Upper lobe of left lung (tissue), 6 donors: ENCODE data around the gene NR2C2AP. TPM values are rescaled to one million over a fixed set of nuclear protein-coding genes. Genes with fewer than 3 reads are reported as not detected.

ENCODE experiments used
- ATAC-seq, 2 donors: fragments of 200-7000 bp; cut with Tn5 transposase; one replicate each; pipeline ENCODE4 v1.9.1; 2022; ENCODE audit warnings: mild to moderate bottlenecking in 2 of 2, moderate library complexity in 2 of 2; ENCODE audit not compliant: low FRiP score in 2 of 2
- DNase-seq, 2 donors: peaks; one replicate each; pipeline ENCODE4 v3.0.0-alpha.2; 2019 to 2020
- H3K27ac ChIP-seq, 4 donors: fragments of 200-600 bp; sonication (generic); one replicate each; pipeline ENCODE4 v1.5.1; 2016 to 2019
- H3K27me3 ChIP-seq, 4 donors: fragments of 200-600 bp; sonication (generic); one replicate each; pipeline ENCODE4 v1.5.1; 2017 to 2019
- H3K36me3 ChIP-seq, 4 donors: fragments of 200-600 bp; sonication (generic); one replicate each; pipeline ENCODE4 v1.5.1; 2016 to 2019
- H3K4me1 ChIP-seq, 4 donors: fragments of 200-600 bp; sonication (generic); one replicate each; pipeline ENCODE4 v1.5.1; 2018 to 2019
- H3K4me3 ChIP-seq, 4 donors: fragments of 200-600 bp; sonication (generic); one replicate each; pipeline ENCODE4 v1.5.1; 2017 to 2019; ENCODE audit warnings: mild to moderate bottlenecking in 2 of 4, moderate library complexity in 1 of 4
- H3K9me3 ChIP-seq, 4 donors: fragments of 200-600 bp; sonication (generic); one replicate each; pipeline ENCODE4 v1.5.1; 2018 to 2019
- EP300 ChIP-seq, 4 donors: sonication (generic); formaldehyde crosslinking; IDR thresholded peaks; one replicate each; pipeline ENCODE4 v1.5.1; 2017; ENCODE audit warnings: antibody characterized with exemption in 4 of 4, control low read depth in 2 of 4
- POLR2A ChIP-seq, 4 donors: fragments of 450-650 bp; IDR thresholded peaks; one replicate each; pipeline ENCODE4 v1.5.1; 2016 to 2017; ENCODE audit warnings: antibody characterized with exemption in 4 of 4, mild to moderate bottlenecking in 2 of 4
- POLR2AphosphoS5 ChIP-seq, 2 donors: sonication (generic); formaldehyde crosslinking; IDR thresholded peaks; one replicate each; pipeline ENCODE4 v1.5.1; 2017; ENCODE audit warnings: antibody characterized with exemption in 2 of 2
- WGBS, 2 donors: methylation state at CpG; one replicate each; pipeline ENCODE4 v1.1.5; 2017 to 2018; 5-methylcytosine and 5-hydroxymethylcytosine counted together
- small RNA-seq, 4 donors: library from RNA; depleted of rRNA; stranded (forward); fragments of <200 nt; gene quantifications; one replicate each; pipeline ENCODE3, GENCODE V24; 2016
- total RNA-seq, 6 donors: library from RNA; depleted of rRNA in 4 of 6; stranded (reverse); fragments of >200 nt in 4 of 6; gene quantifications; one replicate each; pipeline versions ENCODE4 v1.1.0 to v1.2.1, GENCODE V29; 2016 to 2021
- TF ChIP-seq, protein P1 (sequence below), 6 experiments: fragments of 450-650 bp in 4 of 6; fragments of 200-600 bp in 2 of 6; sonication (generic) in 2 of 6; IDR thresholded peaks; one replicate each; pipeline ENCODE4 v1.5.1; 2016 to 2019; ENCODE audit warnings: antibody characterized with exemption in 6 of 6
- donor health status: DM: no; HTN: no; CAD: no; lungs with moderate emphysema.
- donor health status: DM: no; HTN: yes; CAD: no; lungs with severe emphysema.

The NR2C2AP gene
- total RNA-seq, 6 donors from 2014 or later, result 5.2 to 17.0 (median 10.8) TPM

DNA sequence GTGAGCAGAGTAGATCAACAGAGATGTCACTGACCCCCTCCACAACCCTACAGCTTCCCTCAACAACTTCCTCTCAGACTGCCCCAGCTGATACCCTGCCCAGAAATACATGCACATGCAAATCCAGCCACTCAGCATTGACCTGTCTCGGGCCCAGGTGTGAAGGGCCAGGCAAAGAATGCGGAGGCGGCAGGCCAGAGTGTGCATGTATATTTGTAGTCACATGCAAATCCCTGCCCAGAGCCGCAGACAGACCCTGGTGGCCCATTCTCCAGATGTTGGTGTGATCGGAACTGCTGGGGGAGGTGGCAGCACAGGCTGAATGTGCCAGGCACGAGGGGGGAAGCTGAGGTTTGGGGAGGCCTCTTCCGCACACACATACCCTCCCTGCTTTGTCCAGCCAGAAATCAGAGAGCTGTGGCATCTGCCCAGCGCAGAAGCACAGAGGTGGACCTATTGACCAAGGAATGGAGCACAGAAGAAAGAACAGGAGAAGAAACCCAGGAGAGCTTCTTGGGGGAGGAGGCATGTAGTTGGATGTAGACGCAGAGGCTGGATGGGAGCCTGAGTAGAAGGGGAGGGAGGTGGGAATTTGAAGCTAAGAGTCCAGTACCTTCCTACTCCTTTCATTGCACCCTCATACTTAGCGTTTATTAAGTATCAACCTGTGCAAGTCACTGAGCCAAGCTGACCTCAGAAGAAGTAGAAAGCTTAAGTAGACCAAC, 47.6 kb downstream of the NR2C2AP start:
- ATAC-seq (no peak), DNase-seq (no peak)
- H3K36me3 ChIP-seq, result no peaks in the 10 kb centered on the region
- H3K9me3 ChIP-seq, result no peaks in the 10 kb centered on the region
- H3K27me3 ChIP-seq, result no peaks in the 10 kb centered on the region
- no peak overlapping the region for H3K27ac ChIP-seq
- no peaks in the 10 kb centered on the region for H3K4me1 ChIP-seq
- 94 to 96% methylated on average over 9 to 10 of the region's 10 CpGs for WGBS, 2 donors
- no peak overlapping the region for H3K4me3 ChIP-seq
- TF ChIP-seq EP300 (IDR thresholded peaks at IDR 0.05) (no peak), POLR2AphosphoS5 (IDR thresholded peaks at IDR 0.05) (no peak), POLR2A (IDR thresholded peaks at IDR 0.05) (no peak)
- TF ChIP-seq, protein P1, sequence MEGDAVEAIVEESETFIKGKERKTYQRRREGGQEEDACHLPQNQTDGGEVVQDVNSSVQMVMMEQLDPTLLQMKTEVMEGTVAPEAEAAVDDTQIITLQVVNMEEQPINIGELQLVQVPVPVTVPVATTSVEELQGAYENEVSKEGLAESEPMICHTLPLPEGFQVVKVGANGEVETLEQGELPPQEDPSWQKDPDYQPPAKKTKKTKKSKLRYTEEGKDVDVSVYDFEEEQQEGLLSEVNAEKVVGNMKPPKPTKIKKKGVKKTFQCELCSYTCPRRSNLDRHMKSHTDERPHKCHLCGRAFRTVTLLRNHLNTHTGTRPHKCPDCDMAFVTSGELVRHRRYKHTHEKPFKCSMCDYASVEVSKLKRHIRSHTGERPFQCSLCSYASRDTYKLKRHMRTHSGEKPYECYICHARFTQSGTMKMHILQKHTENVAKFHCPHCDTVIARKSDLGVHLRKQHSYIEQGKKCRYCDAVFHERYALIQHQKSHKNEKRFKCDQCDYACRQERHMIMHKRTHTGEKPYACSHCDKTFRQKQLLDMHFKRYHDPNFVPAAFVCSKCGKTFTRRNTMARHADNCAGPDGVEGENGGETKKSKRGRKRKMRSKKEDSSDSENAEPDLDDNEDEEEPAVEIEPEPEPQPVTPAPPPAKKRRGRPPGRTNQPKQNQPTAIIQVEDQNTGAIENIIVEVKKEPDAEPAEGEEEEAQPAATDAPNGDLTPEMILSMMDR (IDR thresholded peaks at IDR 0.05), result no peak

DNA sequence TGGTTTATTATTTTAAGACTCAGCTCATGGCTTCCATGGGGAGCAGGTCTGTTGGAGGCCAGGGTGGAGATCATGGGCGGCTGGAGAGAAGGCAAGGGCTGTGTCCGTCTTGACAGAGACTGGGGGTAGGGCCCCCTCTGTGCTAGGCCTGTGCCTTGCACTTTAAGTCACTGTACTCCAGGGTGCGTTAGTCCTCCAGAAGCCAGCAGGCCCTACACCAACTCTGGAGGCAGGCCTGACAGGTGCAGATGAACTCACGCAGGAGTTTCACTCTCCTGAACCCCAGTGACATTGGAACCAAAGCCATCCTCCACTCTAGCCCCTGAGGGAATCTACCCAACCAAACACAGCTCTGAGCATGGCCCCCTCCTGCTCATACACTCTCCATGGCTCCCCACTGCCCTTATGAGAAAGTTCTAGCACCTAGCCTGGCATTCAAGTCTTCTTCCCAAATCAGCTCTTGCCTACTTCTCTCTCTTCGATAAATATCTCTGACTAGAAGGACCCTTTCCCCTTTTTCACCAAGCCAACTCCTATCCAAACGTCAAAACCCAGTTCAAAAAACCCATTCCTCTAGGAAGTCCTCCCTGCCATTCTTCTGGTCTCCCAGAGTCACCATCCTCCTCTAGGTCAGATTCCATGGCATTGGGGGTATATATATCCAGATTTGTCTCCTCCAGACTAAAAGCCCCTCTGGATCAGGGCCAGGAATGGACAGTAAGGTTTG, 48.3 kb downstream of the NR2C2AP start:
- Histone ChIP-seq H3K4me1 (no peaks in the 10 kb centered on the region), H3K27me3 (no peaks in the 10 kb centered on the region), H3K36me3 (no peaks in the 10 kb centered on the region), H3K27ac (no peak overlapping the region), H3K9me3 (no peaks in the 10 kb centered on the region), H3K4me3 (no peak overlapping the region)
- ATAC-seq (no peak), DNase-seq (no peak)
- 91 to 96% methylated on average over 2 to 6 of the region's 6 CpGs for WGBS, 2 donors
- TF ChIP-seq POLR2AphosphoS5 (IDR thresholded peaks at IDR 0.05) (no peak), POLR2A (IDR thresholded peaks at IDR 0.05) (no peak), EP300 (IDR thresholded peaks at IDR 0.05) (no peak)
- TF ChIP-seq, protein P1 (IDR thresholded peaks at IDR 0.05), result no peak

DNA sequence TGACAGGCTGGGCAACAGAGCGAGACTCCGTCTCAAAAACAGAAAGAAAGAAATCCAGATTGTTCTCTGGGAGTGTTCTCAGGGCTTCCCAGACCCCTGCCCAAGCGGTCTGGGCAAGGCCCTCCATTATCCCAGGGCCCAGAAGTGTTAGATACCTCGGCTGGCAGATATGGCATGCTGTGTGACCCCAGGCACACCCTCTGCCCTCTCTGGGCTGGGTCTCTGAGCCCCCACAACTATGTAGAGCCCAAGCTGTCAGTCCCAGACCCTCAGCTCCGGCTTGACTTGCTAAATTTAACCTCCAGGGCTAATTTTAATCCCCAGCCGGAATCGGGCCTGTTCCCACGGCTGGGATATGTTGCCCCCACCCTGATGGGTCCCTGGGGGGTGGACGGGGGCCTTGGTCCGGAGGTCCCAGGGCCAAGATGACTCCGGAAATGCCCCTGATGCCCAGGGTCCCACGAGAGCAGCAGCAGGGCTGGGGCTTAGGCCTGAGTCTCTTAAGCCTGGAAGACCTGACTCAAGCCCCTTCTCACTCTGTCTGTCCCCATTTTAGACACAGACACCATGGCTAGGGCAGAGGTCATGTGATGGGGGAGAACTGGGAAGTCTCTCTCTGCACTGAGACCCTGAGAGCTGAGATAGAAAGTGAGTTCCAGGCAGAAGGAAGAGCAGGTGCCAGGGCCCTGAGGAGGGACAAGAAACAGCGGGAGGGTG, 50.4 kb downstream of the NR2C2AP start:
- no peaks in the 10 kb centered on the region for H3K4me1 ChIP-seq
- TF ChIP-seq POLR2A (IDR thresholded peaks at IDR 0.05), result no peak
- TF ChIP-seq EP300 (IDR thresholded peaks at IDR 0.05), result no peak
- TF ChIP-seq POLR2AphosphoS5 (IDR thresholded peaks at IDR 0.05), result no peak
- TF ChIP-seq, protein P1 (IDR thresholded peaks at IDR 0.05), result no peak
- no peaks in the 10 kb centered on the region for H3K27me3 ChIP-seq
- peaks cover 0 to 17% (median 11%) of the 10 kb centered on the region in 4 donors for H3K36me3 ChIP-seq
- 81 to 83% methylated on average over 5 to 10 of the region's 13 CpGs for WGBS, 2 donors
- no peak overlapping the region for H3K27ac ChIP-seq
- DNase-seq (no peak), ATAC-seq (no peak)
- H3K9me3 ChIP-seq, result no peaks in the 10 kb centered on the region
- no peak overlapping the region for H3K4me3 ChIP-seq

DNA sequence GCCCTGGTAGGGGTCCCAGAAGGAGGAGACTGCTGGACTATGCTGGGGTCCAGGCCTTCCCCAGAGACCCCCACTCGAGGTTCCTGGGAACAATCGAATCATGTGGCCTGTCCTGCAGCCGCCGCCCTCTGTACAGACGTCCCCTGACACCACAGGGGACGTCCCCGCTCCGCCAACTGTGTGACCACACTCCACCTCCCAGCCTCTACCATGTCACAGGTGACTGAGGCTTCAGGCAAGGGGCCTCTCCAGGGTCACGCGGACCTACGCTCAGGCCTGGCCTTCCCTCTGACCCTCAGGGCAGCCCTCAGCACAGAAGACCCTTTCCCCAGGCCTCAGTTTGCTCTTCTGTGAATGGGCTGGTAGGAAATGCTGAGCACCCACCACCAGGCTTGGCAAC, 51.8 kb downstream of the NR2C2AP start:
- H3K36me3 ChIP-seq, result peaks cover 0 to 29% (median 21%) of the 10 kb centered on the region in 4 donors
- no peaks in the 10 kb centered on the region for H3K4me1 ChIP-seq
- TF ChIP-seq EP300 (IDR thresholded peaks at IDR 0.05), result no peak
- no peaks in the 10 kb centered on the region for H3K27me3 ChIP-seq
- DNase-seq, result no peak
- H3K27ac ChIP-seq, result no peak overlapping the region
- no peak overlapping the region for H3K4me3 ChIP-seq
- ATAC-seq, result no peak
- WGBS, 2 donors, result 68 to 89% methylated on average over 8 to 11 of the region's 11 CpGs
- H3K9me3 ChIP-seq, result no peaks in the 10 kb centered on the region

Small RNA genes within 50 kb of the gene (small RNA-seq; reads per million reads assigned to genes)
- gene RNU6-1028P, result 0 reads per million in 4 donors

Other genes starting within 250 kb of the NR2C2AP start
- 100 to 1,000 TPM in 2 of 6 donors, 10 to 100 TPM in 4; 33.6 to 179 (median 64.9) TPM for gene SUGP2, start 169.9 kb downstream of the NR2C2AP start, total RNA-seq
- gene ARMC6, start 169.8 kb downstream of the NR2C2AP start, total RNA-seq, result 10 to 100 TPM; 14.1 to 46.5 (median 26.8) TPM
- gene SLC25A42, start 139.4 kb downstream of the NR2C2AP start, total RNA-seq, result 10 to 100 TPM in 5 of 6 donors, 1 to 10 TPM in 1; 5.6 to 23.0 (median 13.6) TPM
- 10 to 100 TPM; 18.7 to 31.6 (median 26.2) TPM for gene TMEM161A, start 64.9 kb downstream of the NR2C2AP start, total RNA-seq
- 1 to 10 TPM in 3 of 6 donors, not detected in 3; 2.0 to 3.9 (median 3.1) TPM for gene MEF2B, start 33.2 kb downstream of the NR2C2AP start, total RNA-seq
- 10 to 100 TPM; 10.1 to 55.5 (median 34.0) TPM for gene BORCS8, start 11.3 kb downstream of the NR2C2AP start, total RNA-seq
- 10 to 100 TPM; 39.1 to 79.7 (median 67.3) TPM for gene RFXANK, start 11.2 kb downstream of the NR2C2AP start, total RNA-seq
- gene NCAN, start 8.5 kb upstream of the NR2C2AP start, total RNA-seq, result 1 to 10 TPM in 1 of 6 donors, not detected in 5; 3.1 TPM
- gene TM6SF2, start 69.9 kb upstream of the NR2C2AP start, total RNA-seq, result 1 to 10 TPM in 1 of 6 donors, under 1 TPM in 2, not detected in 3; 0.30 to 1.0 (median 0.46) TPM
- 10 to 100 TPM; 22.6 to 62.9 (median 42.6) TPM for gene SUGP1, start 117.1 kb upstream of the NR2C2AP start, total RNA-seq
- 100 to 1,000 TPM in 2 of 6 donors, 10 to 100 TPM in 4; 42.3 to 166 (median 64.2) TPM for gene MAU2, start 117.4 kb upstream of the NR2C2AP start, total RNA-seq
- gene GATAD2A, start 202.3 kb upstream of the NR2C2AP start, total RNA-seq, result 100 to 1,000 TPM in 2 of 6 donors, 10 to 100 TPM in 4; 60.8 to 182 (median 88.0) TPM